ENCODE measurements around the gene SORCS2.

GRCh38 chr4:7652906-7653305, 460.6 kb downstream of the SORCS2 start:
- TF ChIP-seq CTCF (conservative IDR thresholded peaks at IDR 0.05; ENCODE audit: low read length) (no peak), EZH2phosphoT487 (IDR thresholded peaks at IDR 0.05; ENCODE audit: borderline replicate concordance, low read depth, low read length) (no peak)

Data from OCI-LY7 (cell line).